Heart left ventricle (tissue), 13 donors: Measurements from ENCODE around the gene SRPK2.

ENCODE experiments used
- POLR2A ChIP-seq, 2 donors: fragments of 450-650 bp; IDR thresholded peaks; one replicate each; pipeline ENCODE4 v1.6.1; 2017; ENCODE audit warnings: antibody characterized with exemption in 2 of 2, mild to moderate bottlenecking in 2 of 2, moderate library complexity in 2 of 2
- TF ChIP-seq, protein P1 (sequence below), 12 donors: fragments of 200-600 bp; sonication (generic) in 4 of 12; IDR thresholded peaks; one replicate each; pipeline versions ENCODE4 v1.5.0 to v1.8.0; 2018 to 2022; ENCODE audit warnings: antibody characterized with exemption in 12 of 12, mild to moderate bottlenecking in 5 of 12
- donor health status: ischemic (EF 13 %, LVEDD 7.1; RV severe dilation, severe dysfunction).
- donor health status: DM: no; HTN: yes; CAD: no.
- donor health status: DM: no; HTN: no; CAD: no.
- donor health status: ischemic (EF 25% LVEDD 6.9; RV normal size, moderate dysfunction).
- donor health status: ischemic (EF 25% LVEDD 5.7; RV mildly dilated, moderate dysfunction).
- donor health status: ischemic (EF 35%, LVEDD 5.7; RV mildly dilated, moderate dysfunction).
- donor health status: nonischemic (EF 11% LVEDD 7.7; RV severe dilation, severe dysfunction).
- donor health status: DM: yes; HTN: yes; CAD: no.
- donor health status: PGD.
- donor health status: ischemic (EF 29% LVEDD 5.4; RV normal size, mild dysfunction).
- donor health status: nonischemic (EF 23%, LVEDD 6.1; RV moderate dilation, normal function).

GRCh38 chr7:105101864-105102263 is 286.9 kb downstream of the SRPK2 start:
- TF ChIP-seq, protein P1, sequence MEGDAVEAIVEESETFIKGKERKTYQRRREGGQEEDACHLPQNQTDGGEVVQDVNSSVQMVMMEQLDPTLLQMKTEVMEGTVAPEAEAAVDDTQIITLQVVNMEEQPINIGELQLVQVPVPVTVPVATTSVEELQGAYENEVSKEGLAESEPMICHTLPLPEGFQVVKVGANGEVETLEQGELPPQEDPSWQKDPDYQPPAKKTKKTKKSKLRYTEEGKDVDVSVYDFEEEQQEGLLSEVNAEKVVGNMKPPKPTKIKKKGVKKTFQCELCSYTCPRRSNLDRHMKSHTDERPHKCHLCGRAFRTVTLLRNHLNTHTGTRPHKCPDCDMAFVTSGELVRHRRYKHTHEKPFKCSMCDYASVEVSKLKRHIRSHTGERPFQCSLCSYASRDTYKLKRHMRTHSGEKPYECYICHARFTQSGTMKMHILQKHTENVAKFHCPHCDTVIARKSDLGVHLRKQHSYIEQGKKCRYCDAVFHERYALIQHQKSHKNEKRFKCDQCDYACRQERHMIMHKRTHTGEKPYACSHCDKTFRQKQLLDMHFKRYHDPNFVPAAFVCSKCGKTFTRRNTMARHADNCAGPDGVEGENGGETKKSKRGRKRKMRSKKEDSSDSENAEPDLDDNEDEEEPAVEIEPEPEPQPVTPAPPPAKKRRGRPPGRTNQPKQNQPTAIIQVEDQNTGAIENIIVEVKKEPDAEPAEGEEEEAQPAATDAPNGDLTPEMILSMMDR (IDR thresholded peaks at IDR 0.05), result no peak
- TF ChIP-seq POLR2A (IDR thresholded peaks at IDR 0.05), result no peak
